ENCODE results near the gene TMTC1. TPM values are rescaled to one million over a fixed set of nuclear protein-coding genes. Genes with fewer than 3 reads are reported as not detected.
"Not testable (repeated sequence)": the region's sequence is repeated elsewhere in the genome, so short reads cannot be mapped to it uniquely, and the experiment has no call there.

TMTC1 gene
- 12.9 and 19.2 TPM in 2 replicates for total RNA-seq

DNA sequence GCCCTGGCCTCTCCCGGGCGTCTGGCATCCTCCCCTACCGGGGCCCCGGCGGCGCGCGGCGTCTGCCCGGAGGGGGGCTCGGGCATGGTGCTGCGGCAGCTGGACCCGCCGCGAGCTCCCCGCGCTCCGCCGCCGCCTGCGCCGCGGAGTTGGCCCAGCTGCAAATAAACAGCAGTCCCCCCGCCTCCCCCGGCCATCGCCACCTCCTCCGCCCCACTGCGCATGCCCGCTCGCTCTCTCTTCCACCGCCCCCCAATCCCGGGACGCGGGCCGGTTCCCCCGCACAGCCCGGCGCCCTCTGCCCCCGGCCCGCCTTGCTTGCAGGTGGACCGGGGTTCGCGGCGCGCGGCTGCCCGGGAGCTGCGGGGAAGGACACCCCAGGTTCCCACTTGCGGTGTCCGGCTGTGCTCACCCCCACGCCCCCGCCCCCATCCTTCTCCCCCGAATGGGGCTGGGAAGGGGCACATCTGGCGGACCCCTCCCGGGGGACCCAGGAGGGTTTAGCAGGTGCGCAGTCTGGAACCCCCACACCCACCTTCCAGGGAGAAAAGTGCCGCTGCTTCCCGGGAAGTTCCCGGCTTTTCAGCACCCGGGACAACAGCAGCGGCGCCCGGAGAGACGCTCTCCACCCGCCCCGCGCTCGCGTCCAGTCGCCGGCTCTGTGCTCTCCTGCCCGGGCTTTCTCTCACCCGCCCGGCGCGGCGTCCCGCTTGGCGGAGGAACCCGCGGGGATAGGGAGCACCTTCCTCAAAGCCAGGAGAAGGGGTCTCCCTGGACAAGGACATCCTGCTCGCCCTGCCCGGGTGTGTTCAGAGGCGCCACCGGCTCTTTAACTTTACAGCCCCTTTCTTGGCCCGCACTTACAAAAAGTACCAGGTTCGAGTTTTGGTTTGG is at the start of gene TMTC1:
Gene TMTC1, minus strand, starts transcription at position 170 of the 894 bp plus-strand sequence. CDS start 191 bp downstream, outside the sequence.
- DNase-seq = peak; percentile 66

GRCh38 chr12:29831173-29831572 is 47.4 kb upstream of the TMTC1 start:
- DNase-seq = no peak

DNA sequence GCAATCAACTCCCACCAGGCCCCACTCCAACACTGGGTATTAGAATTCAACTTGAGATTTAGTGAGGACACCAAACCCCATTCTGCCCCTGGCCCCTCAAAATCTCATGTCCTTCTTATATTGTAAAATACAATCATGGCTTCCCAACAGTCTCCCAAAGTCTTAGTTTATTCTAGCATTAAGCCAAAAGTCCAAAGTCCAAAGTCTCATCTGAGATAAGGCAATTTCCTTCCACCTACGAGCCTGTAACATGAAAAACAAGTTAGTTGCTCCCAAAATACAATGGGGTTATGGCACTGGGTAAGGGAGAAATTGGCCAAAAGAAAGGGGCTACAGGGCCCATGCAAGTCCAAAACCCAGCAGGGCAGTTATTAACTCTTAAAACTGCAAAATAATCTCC is 46.6 kb upstream of the TMTC1 start:
- no peak for DNase-seq

DNA sequence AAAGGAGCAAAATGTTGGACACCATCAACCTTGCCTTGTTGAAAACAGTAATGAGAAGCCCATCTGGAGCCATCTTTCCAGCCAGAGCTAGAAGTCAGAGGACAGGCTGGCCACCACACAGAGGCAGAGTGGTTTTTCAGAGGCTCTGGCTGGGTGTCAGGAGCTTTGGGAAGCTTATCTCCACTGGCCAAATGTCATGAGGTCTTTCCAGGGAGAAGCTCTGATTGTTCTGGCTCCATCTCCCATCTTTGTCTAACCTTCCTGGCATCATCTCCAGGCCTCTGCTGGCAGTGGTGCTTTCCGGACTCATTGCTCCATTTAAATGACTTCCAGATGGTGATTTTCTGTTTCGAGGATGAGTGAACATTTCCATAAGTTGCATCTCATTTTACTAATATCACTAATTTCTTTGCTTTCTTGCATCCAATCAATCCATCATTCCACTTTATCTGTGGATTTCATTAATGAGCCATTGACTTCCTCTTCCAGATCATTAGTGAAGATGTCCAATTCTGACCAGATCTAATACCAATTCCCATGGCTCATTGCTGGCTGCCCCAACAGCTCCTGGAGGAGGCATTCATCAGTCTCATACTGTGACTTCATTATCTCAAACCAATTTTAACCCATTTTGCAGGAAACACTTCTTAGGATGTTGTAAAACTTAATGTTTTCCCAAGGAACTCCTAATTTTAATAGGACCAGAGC is 35.3 kb upstream of the TMTC1 start:
- no peak for DNase-seq

DNA sequence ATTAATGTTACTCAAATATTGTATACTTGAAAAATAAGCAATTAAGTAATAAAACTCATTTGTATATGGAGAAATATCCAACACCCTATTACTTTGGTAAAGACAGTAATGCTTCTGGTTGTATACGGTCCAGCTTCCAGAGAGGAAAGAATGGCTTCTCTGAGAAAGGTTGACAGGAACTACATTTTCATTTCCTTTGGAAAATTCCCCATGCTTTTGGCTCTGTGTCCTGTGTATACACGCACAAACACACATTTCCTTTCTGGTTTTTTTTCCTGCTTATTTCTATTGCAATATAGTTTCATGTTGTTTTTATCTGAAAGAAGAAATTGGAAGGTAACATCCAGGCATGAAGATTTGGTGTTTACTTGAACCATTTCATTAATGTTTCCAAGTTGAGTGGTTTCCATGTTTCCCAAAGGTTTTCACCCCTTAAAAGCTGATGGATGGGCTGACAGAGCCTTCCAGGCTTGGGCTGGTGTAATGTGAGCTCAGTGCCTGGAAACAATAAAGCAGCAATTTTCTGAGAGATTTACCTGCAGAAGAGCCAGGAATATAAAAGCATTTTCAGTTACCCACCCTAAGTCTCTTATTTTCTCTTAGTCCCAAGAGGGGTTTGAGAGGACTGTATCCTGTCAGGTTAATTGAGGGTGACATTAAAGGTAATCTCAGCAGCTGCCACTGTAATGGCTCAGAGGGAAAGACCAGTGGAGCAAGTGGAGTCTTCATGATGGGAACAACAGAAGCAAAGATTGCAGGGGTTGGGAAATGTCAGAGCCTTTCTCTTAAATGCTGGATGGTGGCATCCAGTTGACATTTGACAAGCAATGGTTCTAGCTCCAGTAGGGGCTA is 33.4 kb upstream of the TMTC1 start:
- DNase-seq = peak; percentile 28

- not testable (repeated sequence) for DNase-seq
These were observed 26.0 kb upstream of the TMTC1 start for GRCh38 chr12:29809616-29810361.

DNA sequence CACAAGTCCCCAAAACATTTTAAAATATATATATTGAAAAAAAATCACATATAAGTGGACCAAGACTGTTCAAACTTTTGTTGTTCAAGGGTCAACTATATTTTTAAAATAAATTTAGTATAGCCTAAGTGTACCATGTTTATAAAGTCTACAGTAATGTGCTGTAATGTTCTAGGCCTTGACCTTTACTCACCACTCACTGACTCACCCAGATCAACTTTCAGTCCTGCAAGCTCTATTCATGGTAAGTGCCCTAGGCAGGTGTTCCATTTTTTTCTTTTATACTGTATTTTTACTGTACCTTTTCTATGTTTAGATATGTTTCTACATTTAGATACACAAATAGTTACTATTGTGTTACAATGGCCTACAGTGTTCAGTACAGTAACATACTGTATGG is 23.4 kb upstream of the TMTC1 start:
- no peak for DNase-seq

- no peak for DNase-seq
These were observed 20.3 kb upstream of the TMTC1 start for GRCh38 chr12:29804019-29804418.

DNA sequence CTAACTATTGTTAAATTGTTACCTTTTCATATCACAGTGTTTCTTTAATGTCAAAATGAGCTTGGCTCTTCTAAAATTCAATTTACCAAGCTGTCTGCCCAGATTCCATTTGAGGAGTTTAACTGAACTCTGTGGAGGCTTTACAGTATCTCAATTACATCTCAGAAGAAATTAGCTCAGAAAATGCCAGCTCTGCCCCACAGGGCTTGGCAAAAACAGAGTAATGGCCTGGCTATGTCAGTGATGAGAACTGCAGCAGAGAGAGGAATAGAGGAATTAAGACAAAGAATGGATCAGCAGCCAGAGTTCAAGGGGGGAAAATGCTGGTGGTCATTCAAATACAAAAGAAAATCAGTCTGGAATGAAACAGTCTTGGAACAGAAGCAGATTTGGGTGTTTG is 15.8 kb upstream of the TMTC1 start:
- DNase-seq = no peak

GRCh38 chr12:29797565-29798355 is 14.0 kb upstream of the TMTC1 start:
- DNase-seq = no peak

DNA sequence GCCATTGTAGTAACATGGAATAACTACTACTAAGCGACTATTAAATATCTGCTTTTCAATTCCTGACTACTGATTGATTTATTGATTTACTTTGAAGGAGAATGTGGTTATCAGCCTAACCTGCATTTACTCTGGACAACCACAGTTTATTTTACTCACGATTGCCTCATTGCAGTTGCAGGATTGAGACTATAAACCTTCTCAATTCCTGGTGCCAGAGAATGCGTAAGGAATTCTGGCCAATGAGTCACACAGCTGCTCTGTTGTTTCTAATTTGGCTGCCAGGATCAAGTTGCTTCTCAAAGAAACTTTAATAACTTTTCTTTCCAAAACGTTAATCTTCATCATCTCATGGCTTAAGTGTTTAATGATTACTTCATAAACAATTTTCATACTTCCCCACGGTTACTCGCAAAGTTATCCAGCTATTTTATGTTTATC is 13.1 kb upstream of the TMTC1 start:
- peak; percentile 25 for DNase-seq

DNA sequence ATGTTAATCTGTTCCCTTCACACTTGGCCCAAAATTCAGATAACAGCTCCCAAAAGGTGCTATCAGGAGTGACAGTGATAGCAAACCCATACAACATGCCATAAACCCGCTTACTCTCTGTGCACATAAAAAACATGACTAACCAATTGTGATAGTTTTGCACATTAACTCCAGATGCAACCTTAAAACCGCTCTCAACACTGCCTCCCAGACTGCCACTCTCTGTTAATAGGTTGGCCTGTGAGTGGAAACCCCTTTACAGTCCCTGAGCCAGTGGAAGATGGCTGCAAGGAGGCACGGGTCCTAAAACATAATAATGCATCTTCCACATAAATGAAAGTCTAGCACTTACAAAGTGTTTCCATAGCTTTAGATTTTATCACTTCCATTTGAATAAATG is 12.0 kb upstream of the TMTC1 start:
- no peak for DNase-seq

DNA sequence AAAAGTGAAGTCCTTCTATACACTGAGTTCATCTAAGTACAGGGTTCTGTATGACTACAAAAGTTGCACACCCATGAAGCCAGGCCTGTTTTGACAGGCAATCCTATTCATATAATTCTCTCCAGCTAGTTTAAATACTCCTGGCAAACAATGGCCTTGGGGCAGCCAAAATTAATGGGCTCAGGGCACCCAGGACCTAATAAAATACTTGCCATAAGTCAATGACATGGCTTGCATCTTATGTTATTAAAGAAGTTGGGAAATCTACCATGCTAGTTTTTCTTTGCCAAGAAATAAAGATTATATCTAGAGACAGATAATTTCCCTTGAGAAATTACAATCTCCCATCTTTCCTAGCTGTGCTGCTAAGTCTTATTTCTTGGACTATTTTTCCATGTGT is 11.1 kb upstream of the TMTC1 start:
- DNase-seq = no peak

- no peak for DNase-seq
These were observed 9.1 kb upstream of the TMTC1 start for GRCh38 chr12:29792853-29793252.

- no peak for DNase-seq
These were observed 8.4 kb upstream of the TMTC1 start for GRCh38 chr12:29792132-29792531.

- peak; percentile 41 for DNase-seq
These were observed 620 bp downstream of the TMTC1 start for GRCh38 chr12:29782871-29783772.

DNA sequence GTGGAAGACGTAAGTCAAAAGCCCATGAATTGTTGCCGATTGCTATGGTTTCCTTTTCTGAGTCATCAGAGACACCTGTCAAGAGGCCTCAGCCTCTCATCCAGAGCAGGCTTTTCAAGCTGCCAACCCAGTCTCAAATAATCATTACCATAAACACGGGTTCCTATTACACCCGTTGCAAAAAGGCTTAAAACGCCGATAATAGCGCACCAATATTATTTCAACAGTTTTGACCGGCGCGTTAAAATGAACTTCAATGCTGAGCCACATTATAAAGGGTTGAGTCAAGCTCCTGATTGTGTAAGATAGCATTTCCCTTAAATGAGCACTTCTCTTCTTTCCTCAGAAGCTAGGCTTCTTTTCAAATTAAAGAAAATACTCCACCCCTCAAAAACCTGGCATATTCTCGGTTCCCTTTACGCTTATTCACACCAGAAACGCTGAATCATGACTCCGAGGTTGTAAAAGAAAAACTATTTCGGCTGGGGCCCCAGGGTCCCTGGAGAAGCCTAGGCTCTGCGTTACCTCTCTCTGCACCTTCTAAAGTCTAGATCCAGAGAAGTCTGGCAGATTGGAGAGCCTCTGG is 1.4 kb downstream of the TMTC1 start:
- peak; percentile 60 for DNase-seq

DNA sequence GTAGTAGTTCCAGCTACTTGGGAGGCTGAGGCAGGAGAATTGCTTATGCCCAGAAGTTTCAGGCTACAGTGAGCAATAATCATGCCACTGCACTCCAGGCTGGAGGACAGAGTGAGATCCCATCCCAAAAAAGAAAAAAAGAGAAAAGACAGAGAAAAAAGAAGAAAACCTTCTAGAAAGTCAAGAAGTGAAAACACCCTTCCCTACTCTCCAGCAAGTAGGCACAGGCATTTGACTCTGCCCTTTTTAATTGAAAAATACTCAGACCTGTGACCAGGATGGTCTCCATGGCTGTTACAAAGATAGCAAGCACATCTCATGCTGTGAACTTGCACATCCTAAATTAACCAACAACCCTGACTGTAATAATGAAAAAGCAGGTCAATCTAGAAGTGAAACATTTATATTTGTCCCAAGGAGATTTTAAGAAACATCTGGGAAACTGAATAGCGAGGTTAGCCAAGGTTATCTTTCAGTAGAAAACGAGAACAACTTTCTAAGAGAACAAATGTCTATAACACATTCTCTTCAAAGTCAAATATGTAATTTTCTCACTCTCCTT is 2.0 kb downstream of the TMTC1 start:
- DNase-seq = no peak

DNA sequence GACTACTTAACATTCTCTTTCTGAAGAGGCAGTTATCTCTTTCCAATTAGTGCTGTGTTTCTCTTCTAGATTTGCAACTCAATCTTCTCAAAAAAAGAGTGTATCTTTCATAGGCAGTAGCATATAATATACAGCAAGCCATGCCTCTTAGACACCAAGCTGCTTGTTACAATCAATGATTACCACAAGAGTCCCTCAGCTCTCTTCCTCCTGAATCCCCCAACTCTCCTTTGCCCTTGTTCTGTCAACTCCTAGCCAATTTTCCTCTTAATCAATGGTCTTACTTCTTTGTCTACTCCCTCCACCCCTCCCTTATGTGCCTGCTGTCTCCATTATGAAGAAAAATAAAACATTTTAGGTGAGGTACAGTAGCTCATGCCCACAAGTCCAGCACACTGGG is 2.6 kb downstream of the TMTC1 start:
- no peak for DNase-seq

All from dermis blood vessel endothelial cell (primary cell).